ENCODE data around the gene SUSD2. TPM values are rescaled to one million over a fixed set of nuclear protein-coding genes. Genes with fewer than 3 reads are reported as not detected.

SUSD2 gene
- polyA plus RNA-seq, 1 of the 3 experiments (the other 2 are of a cell fraction): 0.82 TPM

DNA sequence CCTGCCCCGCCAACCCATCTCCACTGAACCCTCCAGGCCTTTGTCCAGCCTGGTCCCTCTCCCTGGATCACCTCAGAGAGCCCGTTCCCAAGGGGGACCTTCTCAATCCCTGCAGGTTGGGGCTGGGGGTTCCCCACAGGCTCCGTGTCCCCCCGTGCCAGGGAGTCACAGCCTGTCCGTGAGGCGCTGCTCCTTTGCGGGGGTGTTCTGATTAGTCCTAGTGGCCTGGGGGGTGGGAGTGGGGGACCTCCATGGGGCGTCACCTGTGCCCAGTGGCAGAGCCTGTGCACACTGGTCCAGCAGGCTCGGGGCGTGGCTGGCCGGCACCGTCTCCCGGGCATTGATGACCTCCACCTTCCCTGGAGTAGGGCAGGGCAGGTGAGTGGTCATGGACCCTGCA lies 51.9 kb downstream of the SUSD2 start (continued):
- TF ChIP-seq, protein P1, sequence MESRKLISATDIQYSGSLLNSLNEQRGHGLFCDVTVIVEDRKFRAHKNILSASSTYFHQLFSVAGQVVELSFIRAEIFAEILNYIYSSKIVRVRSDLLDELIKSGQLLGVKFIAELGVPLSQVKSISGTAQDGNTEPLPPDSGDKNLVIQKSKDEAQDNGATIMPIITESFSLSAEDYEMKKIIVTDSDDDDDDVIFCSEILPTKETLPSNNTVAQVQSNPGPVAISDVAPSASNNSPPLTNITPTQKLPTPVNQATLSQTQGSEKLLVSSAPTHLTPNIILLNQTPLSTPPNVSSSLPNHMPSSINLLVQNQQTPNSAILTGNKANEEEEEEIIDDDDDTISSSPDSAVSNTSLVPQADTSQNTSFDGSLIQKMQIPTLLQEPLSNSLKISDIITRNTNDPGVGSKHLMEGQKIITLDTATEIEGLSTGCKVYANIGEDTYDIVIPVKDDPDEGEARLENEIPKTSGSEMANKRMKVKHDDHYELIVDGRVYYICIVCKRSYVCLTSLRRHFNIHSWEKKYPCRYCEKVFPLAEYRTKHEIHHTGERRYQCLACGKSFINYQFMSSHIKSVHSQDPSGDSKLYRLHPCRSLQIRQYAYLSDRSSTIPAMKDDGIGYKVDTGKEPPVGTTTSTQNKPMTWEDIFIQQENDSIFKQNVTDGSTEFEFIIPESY (IDR thresholded peaks at IDR 0.05; ENCODE audit: borderline replicate concordance, low read depth): no peak

DNA sequence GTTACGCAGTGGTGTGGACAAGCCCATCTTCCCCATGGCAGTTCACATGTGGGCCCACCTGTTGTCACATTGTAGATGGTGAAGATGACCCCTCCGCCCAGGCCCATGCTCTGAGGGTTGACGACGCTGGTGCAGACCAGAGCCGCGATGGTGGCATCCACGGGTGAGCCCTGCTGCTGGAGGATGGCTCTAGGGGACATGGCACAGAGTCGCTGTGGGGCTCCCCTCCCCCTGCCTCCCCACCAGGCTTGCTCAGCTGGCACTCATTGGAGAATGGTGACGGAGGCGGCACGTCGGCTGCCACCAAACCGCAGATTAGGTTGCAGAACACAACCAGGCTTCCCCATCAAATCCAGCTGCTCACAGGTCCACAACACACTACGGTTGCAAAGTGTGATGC lies 52.5 kb downstream of the SUSD2 start:
- DNase-seq: peak; percentile 11
- TF ChIP-seq SIN3A (IDR thresholded peaks at IDR 0.05; ENCODE audit: borderline replicate concordance, low read depth, low read length): no peak
- TF ChIP-seq EZH2phosphoT487 (IDR thresholded peaks at IDR 0.05; ENCODE audit: borderline replicate concordance, low read depth): no peak
- H3K4me2 ChIP-seq: no peak overlapping the region
- no peak overlapping the region for H3K4me3 ChIP-seq (ENCODE audit: low read depth in 2 of 2, low read length in 1 of 2)
- CTCF ChIA-PET: interaction anchor here (0.9 kb wide), 1 partner anchor 9 kb away, joined by 4 read pairs; no protein-coding TSS in a partner anchor
- peaks cover 0 to 8% of the 10 kb centered on the region in 2 experiments; a peak in 1 of 4 replicates for H3K4me1 ChIP-seq (ENCODE audit: control insufficient read depth in 1 of 2, insufficient read depth in 2 of 2, low read depth in 1 of 2, low read length in 1 of 2)
- H3K9me3 ChIP-seq: no peaks in the 10 kb centered on the region
- no peaks in the 10 kb centered on the region for H3K36me3 ChIP-seq (replicated peaks in 1 of 2; ENCODE audit: control insufficient read depth in 1 of 2, insufficient read depth in 2 of 2, low read length in 1 of 2)
- H4K20me1 ChIP-seq (ENCODE audit: insufficient read depth): no peaks in the 10 kb centered on the region
- H3K27ac ChIP-seq (ENCODE audit: low read depth in 2 of 2, low read length in 1 of 2): no peak overlapping the region
- H3K27me3 ChIP-seq (ENCODE audit: insufficient read depth): no peaks in the 10 kb centered on the region
- no peaks in the 10 kb centered on the region for H3K79me2 ChIP-seq (ENCODE audit: insufficient read depth)
- 93% methylated on average over 3 of the region's 14 CpGs for WGBS (ENCODE audit: low lambda C conversion rate)
- no peaks in the 10 kb centered on the region for H3K9me2 ChIP-seq
- H3F3A ChIP-seq (replicated peaks; ENCODE audit: insufficient read depth): no peaks in the 10 kb centered on the region
- H3K9ac ChIP-seq: no peak overlapping the region
- H2AFZ ChIP-seq (ENCODE audit: low read depth): no peak overlapping the region
- POLR2A ChIA-PET: no interaction called here

DNA sequence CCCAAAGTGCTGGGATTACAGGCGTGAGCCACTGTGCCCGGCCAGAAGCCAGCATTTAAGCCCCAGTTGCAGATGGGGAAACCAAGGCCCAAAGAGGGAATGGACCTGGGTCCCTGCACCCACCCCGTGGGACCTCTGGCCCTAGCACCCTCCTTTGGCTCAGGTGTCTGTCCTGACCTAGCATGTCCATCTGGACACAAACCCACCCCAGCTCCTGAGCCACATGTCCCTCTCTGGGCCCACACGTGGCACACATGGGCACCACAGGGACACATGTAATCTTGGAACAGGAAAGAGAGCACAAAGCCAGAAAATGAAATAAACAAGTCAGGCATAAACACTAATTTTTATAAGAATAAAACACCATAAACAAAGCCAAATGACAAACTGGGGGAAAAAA lies 54.0 kb downstream of the SUSD2 start:
- CTCF ChIA-PET: no interaction called here
- WGBS (ENCODE audit: low lambda C conversion rate): 100% methylated on average over 2 of the region's 4 CpGs
- H3K4me3 ChIP-seq (ENCODE audit: low read depth in 2 of 2, low read length in 1 of 2): no peak overlapping the region

More for the DNA sequence above, 54.0 kb downstream of the SUSD2 start:
- POLR2A ChIA-PET: interaction anchor here (0.7 kb wide), 1 partner anchor 204 kb away, joined by 4 read pairs; no protein-coding TSS in a partner anchor
- Histone ChIP-seq H3K79me2 (ENCODE audit: insufficient read depth) (no peaks in the 10 kb centered on the region), H3K4me1 (ENCODE audit: control insufficient read depth in 1 of 2, insufficient read depth in 2 of 2, low read depth in 1 of 2, low read length in 1 of 2) (peaks cover 0 to 8% of the 10 kb centered on the region in 2 experiments; a peak in 2 of 4 replicates), H3F3A (replicated peaks; ENCODE audit: insufficient read depth) (peaks cover 2% of the 10 kb centered on the region), H3K9me2 (no peaks in the 10 kb centered on the region), H3K27ac (ENCODE audit: low read depth in 2 of 2, low read length in 1 of 2) (no peak overlapping the region), H3K27me3 (ENCODE audit: insufficient read depth) (no peaks in the 10 kb centered on the region), H3K4me2 (no peak overlapping the region), H3K9me3 (no peaks in the 10 kb centered on the region), H4K20me1 (ENCODE audit: insufficient read depth) (no peaks in the 10 kb centered on the region), H3K36me3 (replicated peaks in 1 of 2; ENCODE audit: control insufficient read depth in 1 of 2, insufficient read depth in 2 of 2, low read length in 1 of 2) (no peaks in the 10 kb centered on the region), H2AFZ (ENCODE audit: low read depth) (no peak overlapping the region), H3K9ac (no peak overlapping the region)
- peak; percentile 6 for DNase-seq
- TF ChIP-seq, protein P2, sequence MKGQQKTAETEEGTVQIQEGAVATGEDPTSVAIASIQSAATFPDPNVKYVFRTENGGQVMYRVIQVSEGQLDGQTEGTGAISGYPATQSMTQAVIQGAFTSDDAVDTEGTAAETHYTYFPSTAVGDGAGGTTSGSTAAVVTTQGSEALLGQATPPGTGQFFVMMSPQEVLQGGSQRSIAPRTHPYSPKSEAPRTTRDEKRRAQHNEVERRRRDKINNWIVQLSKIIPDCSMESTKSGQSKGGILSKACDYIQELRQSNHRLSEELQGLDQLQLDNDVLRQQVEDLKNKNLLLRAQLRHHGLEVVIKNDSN (IDR thresholded peaks at IDR 0.05; ENCODE audit: borderline replicate concordance, low read depth): no peak
- no peak for TF ChIP-seq YY1 (IDR thresholded peaks at IDR 0.05; ENCODE audit: low read depth)
- no peak for TF ChIP-seq TAF1 (IDR thresholded peaks at IDR 0.05; ENCODE audit: borderline replicate concordance, low read depth, low read length)
- no peak for TF ChIP-seq RXRA (IDR thresholded peaks at IDR 0.05; ENCODE audit: borderline replicate concordance, low read depth)
- no peak for TF ChIP-seq FOXJ3 (CRISPR knock-in tag; IDR thresholded peaks at IDR 0.05)
- TF ChIP-seq RCOR1 (IDR thresholded peaks at IDR 0.05; ENCODE audit: low read length): no peak
- TF ChIP-seq NRF1 (IDR thresholded peaks at IDR 0.05; ENCODE audit: low read depth, low read length): no peak
- TF ChIP-seq SIN3A (IDR thresholded peaks at IDR 0.05; ENCODE audit: borderline replicate concordance, low read depth, low read length): no peak

Data from SK-N-SH (cell line).